OCI-LY7 (cell line): ENCODE measurements around the gene EXOC6B. TPM values are rescaled to one million over a fixed set of nuclear protein-coding genes. Genes with fewer than 3 reads are reported as not detected.

ENCODE experiments used
- BruUV-seq: library from RNA; stranded (reverse); fragments of 400-500 nt; replicated peaks from 2 replicates; lab custom pipeline; 2021; lab: Mats Ljungman, UMichigan
- CTCF ChIA-PET: fragments of 300-600 bp; sonication (Branson Sonifier 250); formaldehyde crosslinking; loops from one replicate; lab custom pipeline; 2022; ENCODE audit warnings: antibody characterized with exemption; ENCODE audit not compliant: unreplicated experiment; lab: Charles Lee
- POLR2A ChIA-PET: fragments of 300-600 bp; sonication (Branson Sonifier 250); formaldehyde crosslinking; loops from one replicate; lab custom pipeline; 2022; ENCODE audit warnings: antibody characterized with exemption; lab: Charles Lee
- DNase-seq: peaks from one replicate; pipeline ENCODE4 v3.0.0-alpha.2; 2015; ENCODE audit warnings: low spot score
- H2AFZ ChIP-seq: fragments of 200-600 bp; sonication (generic), shearing (Covaris generic); 2 replicates; pipeline ENCODE4 v1.6.1; 2014; ENCODE audit warnings: mild to moderate bottlenecking, antibody characterized with exemption, low read length, moderate library complexity
- H3K27ac ChIP-seq: fragments of 200-600 bp; sonication (generic); 2 replicates; pipeline ENCODE4 v1.5.1; 2014; ENCODE audit warnings: mixed run types, low read depth, mild to moderate bottlenecking, moderate library complexity, low read length, inconsistent platforms; ENCODE audit not compliant: poor library complexity, severe bottlenecking
- H3K36me3 ChIP-seq: fragments of 200-600 bp; sonication (generic); 2 replicates; pipeline ENCODE4 v1.6.1; 2014; ENCODE audit warnings: mild to moderate bottlenecking, antibody characterized with exemption, low read length, moderate library complexity, mixed read lengths; ENCODE audit not compliant: insufficient read depth
- H3K4me1 ChIP-seq: fragments of 200-600 bp; sonication (generic); 2 replicates; pipeline ENCODE4 v1.5.1; 2014; ENCODE audit warnings: mild to moderate bottlenecking, low read length; ENCODE audit not compliant: insufficient read depth, poor library complexity, severe bottlenecking
- H3K4me2 ChIP-seq: fragments of 200-600 bp; sonication (generic); 2 replicates; pipeline ENCODE4 v1.6.1; 2014; ENCODE audit warnings: mild to moderate bottlenecking, low read length
- H3K4me3 ChIP-seq: fragments of 200-600 bp; sonication (generic); 2 replicates; pipeline ENCODE4 v1.5.1; 2014; ENCODE audit warnings: mild to moderate bottlenecking, low read depth, low read length; ENCODE audit not compliant: poor library complexity, severe bottlenecking
- H3K79me2 ChIP-seq: fragments of 200-600 bp; sonication (generic); 2 replicates; pipeline ENCODE4 v1.6.1; 2016; ENCODE audit warnings: low read depth, mild to moderate bottlenecking, low read length, moderate library complexity, mixed read lengths; ENCODE audit not compliant: insufficient read depth
- H3K9me2 ChIP-seq: fragments of 200-600 bp; sonication (generic); 2 replicates; pipeline ENCODE4 v1.6.1; 2016; ENCODE audit warnings: mild to moderate bottlenecking, low read length, mixed read lengths; ENCODE audit not compliant: insufficient read depth
- H3K9me3 ChIP-seq: fragments of 200-600 bp; sonication (generic); 2 replicates; pipeline ENCODE4 v1.6.1; 2014; ENCODE audit warnings: mild to moderate bottlenecking, mixed run types, low read length, mixed read lengths
- H4K20me1 ChIP-seq: fragments of 200-600 bp; sonication (generic); 2 replicates; pipeline ENCODE4 v1.6.1; 2014; ENCODE audit warnings: mild to moderate bottlenecking, antibody characterized with exemption, low read length, moderate library complexity, mixed read lengths; ENCODE audit not compliant: insufficient read depth
- CTCF ChIP-seq: fragments of 200-600 bp; sonication (generic); conservative IDR thresholded peaks from 2 replicates; pipeline ENCODE4 v1.5.1; 2014; ENCODE audit warnings: mild to moderate bottlenecking, antibody characterized with exemption, low read length, moderate library complexity, mixed read lengths
- EZH2phosphoT487 ChIP-seq: fragments of 200-600 bp; sonication (generic); IDR thresholded peaks from 2 replicates; pipeline ENCODE4 v1.6.1; 2018; ENCODE audit warnings: low read depth, borderline replicate concordance, mild to moderate bottlenecking, mixed run types, antibody characterized with exemption, low read length, moderate library complexity, mixed read lengths
- intact Hi-C: fragments of 100-400 bp; cut with micrococcal nuclease; formaldehyde crosslinking; loops from one replicate; pipeline ENCODE4 v1.10.0; 2022; ENCODE audit not compliant: unreplicated experiment
- total RNA-seq, 2 experiments: library from RNA; depleted of rRNA in 1 of 2; stranded (reverse); fragments of >200 nt in 1 of 2; shearing (Covaris generic) in 1 of 2; gene quantifications; 2 replicates each; pipeline ENCODE4 v1.2.3, GENCODE V29; 2014 to 2022

Gene EXOC6B
- total RNA-seq, 2 experiments from 2014 or later = 5.1 TPM; not detected in 1

GRCh38 chr2:72139874-72140620 lies 685.8 kb downstream of the EXOC6B start:
- Histone ChIP-seq H3K27ac (no peak overlapping the region), H4K20me1 (no peaks in the 10 kb centered on the region), H3K9me3 (no peaks in the 10 kb centered on the region), H3K4me1 (no peaks in the 10 kb centered on the region), H3K36me3 (no peaks in the 10 kb centered on the region), H2AFZ (no peak overlapping the region), H3K9me2 (no peaks in the 10 kb centered on the region), H3K4me2 (no peak overlapping the region), H3K4me3 (no peak overlapping the region), H3K79me2 (no peaks in the 10 kb centered on the region)
- no TSS peak for BruUV-seq
- DNase-seq = no peak
- POLR2A ChIA-PET = no interaction called here
- intact Hi-C loops = loop anchor here (5.0 kb wide), 2 partner anchors 218 to 593 kb away; no protein-coding TSS in a partner anchor
- CTCF ChIA-PET = no interaction called here
- TF ChIP-seq CTCF = no peak
- TF ChIP-seq EZH2phosphoT487 = no peak

- Histone ChIP-seq H2AFZ (no peak overlapping the region), H3K79me2 (no peaks in the 10 kb centered on the region), H3K9me2 (no peaks in the 10 kb centered on the region), H3K36me3 (no peaks in the 10 kb centered on the region), H3K4me2 (no peak overlapping the region), H3K9me3 (no peaks in the 10 kb centered on the region), H3K4me3 (no peak overlapping the region), H3K27ac (no peak overlapping the region), H3K4me1 (no peaks in the 10 kb centered on the region), H4K20me1 (no peaks in the 10 kb centered on the region)
- intact Hi-C loops = loop anchor here (5.0 kb wide), 2 partner anchors 217 to 592 kb away; no protein-coding TSS in a partner anchor
- ChIA-PET POLR2A (no interaction called here), CTCF (no interaction called here)
- BruUV-seq = no TSS peak
- no peak for DNase-seq
- TF ChIP-seq EZH2phosphoT487 (no peak), CTCF (no peak)
These were observed 686.4 kb downstream of the EXOC6B start for GRCh38 chr2:72139471-72139873.

GRCh38 chr2:72138921-72139381 lies 686.9 kb downstream of the EXOC6B start:
- Histone ChIP-seq H3K4me1 (no peaks in the 10 kb centered on the region), H3K27ac (no peak overlapping the region), H3K9me3 (no peaks in the 10 kb centered on the region), H2AFZ (no peak overlapping the region), H3K4me3 (no peak overlapping the region), H3K36me3 (no peaks in the 10 kb centered on the region), H3K9me2 (no peaks in the 10 kb centered on the region), H4K20me1 (no peaks in the 10 kb centered on the region), H3K79me2 (no peaks in the 10 kb centered on the region), H3K4me2 (no peak overlapping the region)
- no peak for DNase-seq
- ChIA-PET POLR2A (no interaction called here), CTCF (no interaction called here)
- no TSS peak for BruUV-seq
- TF ChIP-seq CTCF (no peak), EZH2phosphoT487 (no peak)
- intact Hi-C loops = loop anchor here (5.0 kb wide), 2 partner anchors 217 to 592 kb away; no protein-coding TSS in a partner anchor
